Lower leg skin (tissue), 3 donors: ENCODE measurements around the gene PTGDS.

Source experiments
- POLR2A ChIP-seq, 2 donors: fragments of 450-650 bp; IDR thresholded peaks; one replicate each; pipeline ENCODE4 v1.6.1; 2016 to 2017; ENCODE audit warnings: antibody characterized with exemption in 2 of 2, mild to moderate bottlenecking in 1 of 2, moderate library complexity in 1 of 2
- TF ChIP-seq, protein P1 (sequence below), 3 donors: fragments of 450-650 bp; IDR thresholded peaks; one replicate each; pipeline ENCODE4 v1.5.1; 2016; ENCODE audit warnings: antibody characterized with exemption in 3 of 3, mild to moderate bottlenecking in 3 of 3, moderate library complexity in 2 of 3

- TF ChIP-seq, protein P1, sequence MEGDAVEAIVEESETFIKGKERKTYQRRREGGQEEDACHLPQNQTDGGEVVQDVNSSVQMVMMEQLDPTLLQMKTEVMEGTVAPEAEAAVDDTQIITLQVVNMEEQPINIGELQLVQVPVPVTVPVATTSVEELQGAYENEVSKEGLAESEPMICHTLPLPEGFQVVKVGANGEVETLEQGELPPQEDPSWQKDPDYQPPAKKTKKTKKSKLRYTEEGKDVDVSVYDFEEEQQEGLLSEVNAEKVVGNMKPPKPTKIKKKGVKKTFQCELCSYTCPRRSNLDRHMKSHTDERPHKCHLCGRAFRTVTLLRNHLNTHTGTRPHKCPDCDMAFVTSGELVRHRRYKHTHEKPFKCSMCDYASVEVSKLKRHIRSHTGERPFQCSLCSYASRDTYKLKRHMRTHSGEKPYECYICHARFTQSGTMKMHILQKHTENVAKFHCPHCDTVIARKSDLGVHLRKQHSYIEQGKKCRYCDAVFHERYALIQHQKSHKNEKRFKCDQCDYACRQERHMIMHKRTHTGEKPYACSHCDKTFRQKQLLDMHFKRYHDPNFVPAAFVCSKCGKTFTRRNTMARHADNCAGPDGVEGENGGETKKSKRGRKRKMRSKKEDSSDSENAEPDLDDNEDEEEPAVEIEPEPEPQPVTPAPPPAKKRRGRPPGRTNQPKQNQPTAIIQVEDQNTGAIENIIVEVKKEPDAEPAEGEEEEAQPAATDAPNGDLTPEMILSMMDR (IDR thresholded peaks at IDR 0.05), result no peak
- no peak for TF ChIP-seq POLR2A (IDR thresholded peaks at IDR 0.05)
Measured at GRCh38 chr9:137007108-137007815, 30.0 kb downstream of the PTGDS start.
